OCI-LY3 (cell line): ENCODE measurements around the gene SGMS2.

ENCODE experiments used
- EZH2phosphoT487 ChIP-seq: fragments of 200-600 bp; shearing (Covaris generic); IDR thresholded peaks from 2 replicates; pipeline ENCODE4 v1.6.1; 2018; ENCODE audit warnings: antibody characterized with exemption, mixed run types, low read depth
- TF ChIP-seq, protein P1 (sequence below): fragments of 200-600, 300-600 bp; sonication (generic); IDR thresholded peaks from 2 replicates; pipeline ENCODE4 v1.5.1; 2014; ENCODE audit warnings: antibody characterized with exemption, low read length, low read depth

DNA sequence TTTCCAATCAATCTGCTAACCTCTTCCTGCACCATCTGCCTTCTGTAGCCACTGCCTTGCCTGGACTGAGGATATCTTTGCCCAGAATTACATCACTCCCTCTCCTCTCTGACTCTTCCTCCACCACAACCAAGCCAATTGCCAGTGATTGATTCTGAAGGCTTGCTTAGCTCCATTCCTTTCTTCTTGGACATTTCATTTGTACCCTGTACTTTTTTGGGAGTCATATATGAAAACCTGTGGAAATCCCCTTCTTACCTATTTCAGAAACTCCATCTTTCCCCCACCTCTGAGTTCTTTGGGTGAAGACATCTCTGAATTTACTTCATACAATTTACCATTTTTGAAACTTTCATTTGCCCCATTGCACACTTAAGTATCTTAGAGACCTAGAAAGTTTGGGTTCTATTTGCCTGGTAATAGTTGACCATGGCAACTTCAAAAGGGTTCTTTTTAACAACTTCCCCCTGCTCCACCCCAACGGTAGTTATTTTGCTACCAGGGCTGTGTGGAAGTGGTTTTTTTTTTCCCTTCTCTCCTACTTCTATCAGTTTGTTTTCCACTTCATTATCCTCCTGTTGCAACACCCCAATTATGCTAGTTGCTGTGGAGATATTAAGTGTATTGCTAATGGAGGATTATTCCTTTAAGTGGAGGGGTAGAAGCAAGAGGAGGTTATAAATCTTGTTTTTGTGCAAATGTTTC, 14.3 kb downstream of the SGMS2 start:
- TF ChIP-seq, protein P1, sequence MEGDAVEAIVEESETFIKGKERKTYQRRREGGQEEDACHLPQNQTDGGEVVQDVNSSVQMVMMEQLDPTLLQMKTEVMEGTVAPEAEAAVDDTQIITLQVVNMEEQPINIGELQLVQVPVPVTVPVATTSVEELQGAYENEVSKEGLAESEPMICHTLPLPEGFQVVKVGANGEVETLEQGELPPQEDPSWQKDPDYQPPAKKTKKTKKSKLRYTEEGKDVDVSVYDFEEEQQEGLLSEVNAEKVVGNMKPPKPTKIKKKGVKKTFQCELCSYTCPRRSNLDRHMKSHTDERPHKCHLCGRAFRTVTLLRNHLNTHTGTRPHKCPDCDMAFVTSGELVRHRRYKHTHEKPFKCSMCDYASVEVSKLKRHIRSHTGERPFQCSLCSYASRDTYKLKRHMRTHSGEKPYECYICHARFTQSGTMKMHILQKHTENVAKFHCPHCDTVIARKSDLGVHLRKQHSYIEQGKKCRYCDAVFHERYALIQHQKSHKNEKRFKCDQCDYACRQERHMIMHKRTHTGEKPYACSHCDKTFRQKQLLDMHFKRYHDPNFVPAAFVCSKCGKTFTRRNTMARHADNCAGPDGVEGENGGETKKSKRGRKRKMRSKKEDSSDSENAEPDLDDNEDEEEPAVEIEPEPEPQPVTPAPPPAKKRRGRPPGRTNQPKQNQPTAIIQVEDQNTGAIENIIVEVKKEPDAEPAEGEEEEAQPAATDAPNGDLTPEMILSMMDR, result no peak
- TF ChIP-seq EZH2phosphoT487, result no peak
